ENCODE results near the gene TOMM7. TPM values are rescaled to one million over a fixed set of nuclear protein-coding genes. Genes with fewer than 3 reads are reported as not detected.

TOMM7 gene
- total RNA-seq, 1 donor from 2014 or later = 222 TPM

GRCh38 chr7:22858274-22858639 lies 35.6 kb upstream of the TOMM7 start:
- no peaks in the 10 kb centered on the region for H3K4me1 Mint-ChIP-seq (ENCODE audit: unreplicated experiment)
- H3K27ac Mint-ChIP-seq = no peak overlapping the region
- H3K36me3 Mint-ChIP-seq = peaks cover 13% of the 10 kb centered on the region

GRCh38 chr7:22856416-22856815 lies 33.8 kb upstream of the TOMM7 start:
- no peak for TF ChIP-seq CTCF (conservative IDR thresholded peaks at IDR 0.05)
- H3K36me3 Mint-ChIP-seq = peaks cover 13% of the 10 kb centered on the region
- DNase-seq (ENCODE audit: extremely low spot score, unreplicated experiment) = no peak
- H3K27me3 Mint-ChIP-seq = peaks cover 4% of the 10 kb centered on the region
- no peak overlapping the region for H3K4me3 Mint-ChIP-seq
- no peak overlapping the region for H3K27ac Mint-ChIP-seq
- H3K4me1 Mint-ChIP-seq (ENCODE audit: unreplicated experiment) = no peaks in the 10 kb centered on the region
- no peaks in the 10 kb centered on the region for H3K9me3 Mint-ChIP-seq

More at GRCh38 chr7:22858274-22858639, 35.6 kb upstream of the TOMM7 start:
- DNase-seq (ENCODE audit: extremely low spot score, unreplicated experiment) = no peak
- Mint-ChIP-seq H3K27me3 (no peaks in the 10 kb centered on the region), H3K4me3 (no peak overlapping the region), H3K9me3 (no peaks in the 10 kb centered on the region)
- TF ChIP-seq CTCF (conservative IDR thresholded peaks at IDR 0.05) = no peak

- H3K4me3 Mint-ChIP-seq = peak overlapping the region; percentile 94
- no peak for TF ChIP-seq CTCF (conservative IDR thresholded peaks at IDR 0.05)
- H3K9me3 Mint-ChIP-seq = no peaks in the 10 kb centered on the region
- no peak for DNase-seq (ENCODE audit: extremely low spot score, unreplicated experiment)
- H3K36me3 Mint-ChIP-seq = peaks cover 13% of the 10 kb centered on the region
- H3K27ac Mint-ChIP-seq = peak overlapping the region; percentile 91
- peaks cover 4% of the 10 kb centered on the region for H3K27me3 Mint-ChIP-seq
- no peaks in the 10 kb centered on the region for H3K4me1 Mint-ChIP-seq (ENCODE audit: unreplicated experiment)
These were observed 32.4 kb upstream of the TOMM7 start for GRCh38 chr7:22855049-22855392.

- Mint-ChIP-seq H3K4me3 (peak overlapping the region; percentile 94), H3K27ac (peak overlapping the region; percentile 91), H3K9me3 (no peaks in the 10 kb centered on the region), H3K27me3 (peaks cover 4% of the 10 kb centered on the region), H3K4me1 (ENCODE audit: unreplicated experiment) (no peaks in the 10 kb centered on the region), H3K36me3 (peaks cover 13% of the 10 kb centered on the region)
- peak; percentile 53 for TF ChIP-seq CTCF (conservative IDR thresholded peaks at IDR 0.05)
- peak; percentile 76 for DNase-seq (ENCODE audit: extremely low spot score, unreplicated experiment)
These were observed 31.8 kb upstream of the TOMM7 start for GRCh38 chr7:22854158-22855048.

- H3K27ac Mint-ChIP-seq = peak overlapping the region; percentile 83
- TF ChIP-seq CTCF (conservative IDR thresholded peaks at IDR 0.05) = peak; percentile 89
- DNase-seq (ENCODE audit: extremely low spot score, unreplicated experiment) = no peak
- no peaks in the 10 kb centered on the region for H3K9me3 Mint-ChIP-seq
- peaks cover 4% of the 10 kb centered on the region for H3K27me3 Mint-ChIP-seq
- H3K4me1 Mint-ChIP-seq (ENCODE audit: unreplicated experiment) = no peaks in the 10 kb centered on the region
- peaks cover 9% of the 10 kb centered on the region for H3K36me3 Mint-ChIP-seq
- H3K4me3 Mint-ChIP-seq = peak overlapping the region; percentile 91
These were observed 31.1 kb upstream of the TOMM7 start for GRCh38 chr7:22853674-22854157.
